Measurements from ENCODE around the gene PRUNE2. TPM values are rescaled to one million over a fixed set of nuclear protein-coding genes. Genes with fewer than 3 reads are reported as not detected.

Gene PRUNE2
- polyA plus RNA-seq, 1 donor (not counting 4 experiments of a cell fraction or from before 2014, with no cell fraction given): 0.41 TPM

DNA sequence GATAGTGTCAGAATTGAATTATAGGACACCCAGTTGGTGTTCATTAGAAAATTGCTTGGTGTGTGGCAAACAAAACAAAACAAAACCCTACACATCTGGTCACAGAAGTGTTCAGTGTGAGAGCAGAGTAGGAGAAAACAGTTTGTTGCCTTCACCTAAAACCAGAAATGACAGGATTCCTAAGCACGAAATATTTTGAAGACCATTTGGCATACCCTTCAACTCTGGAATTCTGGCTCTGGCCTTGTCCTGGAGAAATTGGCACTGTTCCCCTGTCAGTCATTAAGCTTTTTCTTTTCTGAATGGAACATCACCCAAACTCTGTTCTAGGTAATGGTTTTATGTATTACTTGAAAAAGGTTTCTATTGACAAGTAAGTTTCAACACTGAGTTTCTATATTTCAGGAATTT lies 251.9 kb downstream of the PRUNE2 start:
- Histone ChIP-seq H3K4me1 (ENCODE audit: control insufficient read depth, extremely low read depth, insufficient read depth, low read length) (peaks cover 9% of the 10 kb centered on the region), H3K9ac (ENCODE audit: control insufficient read depth, extremely low read depth, insufficient read depth, low read length) (no peak overlapping the region), H3K4me2 (ENCODE audit: control insufficient read depth, extremely low read depth, insufficient read depth, low read depth, low read length) (no peak overlapping the region), H2AFZ (ENCODE audit: control insufficient read depth, low read length) (no peak overlapping the region), H3K4me3 (ENCODE audit: control insufficient read depth in 2 of 3, extremely low read depth in 1 of 3, insufficient read depth in 2 of 3, low read depth in 1 of 3, low read length in 3 of 3) (no peak overlapping the region), H3K79me2 (ENCODE audit: control insufficient read depth, insufficient read depth, low read length) (no peaks in the 10 kb centered on the region), H3K9me3 (ENCODE audit: control insufficient read depth, low read depth, low read length) (no peaks in the 10 kb centered on the region), H3K36me3 (ENCODE audit: control insufficient read depth in 2 of 2, extremely low read depth in 1 of 2, insufficient read depth in 2 of 2, low read length in 2 of 2) (no peaks in the 10 kb centered on the region), H3K27me3 (ENCODE audit: control insufficient read depth, extremely low read depth, insufficient read depth, low read length) (no peaks in the 10 kb centered on the region), H3K9me1 (ENCODE audit: control insufficient read depth, extremely low read depth, insufficient read depth, low read length) (no peaks in the 10 kb centered on the region), H3K27ac (ENCODE audit: control insufficient read depth, insufficient read depth, low read length) (peak overlapping the region; percentile 8), H4K20me1 (ENCODE audit: control insufficient read depth, extremely low read depth, insufficient read depth, low read length) (no peaks in the 10 kb centered on the region)
- FAIRE-seq (no peak), DNase-seq (ENCODE audit: low read depth, low spot score) (no peak)
- dilution Hi-C loops (cut with MboI; ENCODE audit: extremely low pct_ligation_motif_present, low sequenced_read_pairs): no loop called here
- TF ChIP-seq, protein P1, sequence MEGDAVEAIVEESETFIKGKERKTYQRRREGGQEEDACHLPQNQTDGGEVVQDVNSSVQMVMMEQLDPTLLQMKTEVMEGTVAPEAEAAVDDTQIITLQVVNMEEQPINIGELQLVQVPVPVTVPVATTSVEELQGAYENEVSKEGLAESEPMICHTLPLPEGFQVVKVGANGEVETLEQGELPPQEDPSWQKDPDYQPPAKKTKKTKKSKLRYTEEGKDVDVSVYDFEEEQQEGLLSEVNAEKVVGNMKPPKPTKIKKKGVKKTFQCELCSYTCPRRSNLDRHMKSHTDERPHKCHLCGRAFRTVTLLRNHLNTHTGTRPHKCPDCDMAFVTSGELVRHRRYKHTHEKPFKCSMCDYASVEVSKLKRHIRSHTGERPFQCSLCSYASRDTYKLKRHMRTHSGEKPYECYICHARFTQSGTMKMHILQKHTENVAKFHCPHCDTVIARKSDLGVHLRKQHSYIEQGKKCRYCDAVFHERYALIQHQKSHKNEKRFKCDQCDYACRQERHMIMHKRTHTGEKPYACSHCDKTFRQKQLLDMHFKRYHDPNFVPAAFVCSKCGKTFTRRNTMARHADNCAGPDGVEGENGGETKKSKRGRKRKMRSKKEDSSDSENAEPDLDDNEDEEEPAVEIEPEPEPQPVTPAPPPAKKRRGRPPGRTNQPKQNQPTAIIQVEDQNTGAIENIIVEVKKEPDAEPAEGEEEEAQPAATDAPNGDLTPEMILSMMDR (optimal IDR thresholded peaks at IDR 0.05 in 1 of 3, IDR thresholded peaks at IDR 0.05 in 1 of 3, conservative IDR thresholded peaks at IDR 0.05 in 1 of 3; ENCODE audit: extremely low read depth in 1 of 3, insufficient read depth in 2 of 3, low read length in 3 of 3): no peak
- TF ChIP-seq EZH2 (IDR thresholded peaks at IDR 0.05; ENCODE audit: low read length): no peak

- H4K20me1 ChIP-seq (ENCODE audit: control insufficient read depth, extremely low read depth, insufficient read depth, low read length): no peaks in the 10 kb centered on the region
- H3K27ac ChIP-seq (ENCODE audit: control insufficient read depth, insufficient read depth, low read length): no peak overlapping the region
- H3K9me3 ChIP-seq (ENCODE audit: control insufficient read depth, low read depth, low read length): no peaks in the 10 kb centered on the region
- no peaks in the 10 kb centered on the region for H3K36me3 ChIP-seq (ENCODE audit: control insufficient read depth in 2 of 2, extremely low read depth in 1 of 2, insufficient read depth in 2 of 2, low read length in 2 of 2)
- TF ChIP-seq, protein P1 (optimal IDR thresholded peaks at IDR 0.05 in 1 of 3, IDR thresholded peaks at IDR 0.05 in 1 of 3, conservative IDR thresholded peaks at IDR 0.05 in 1 of 3; ENCODE audit: extremely low read depth in 1 of 3, insufficient read depth in 2 of 3, low read length in 3 of 3): no peak
- no peak for TF ChIP-seq EZH2 (IDR thresholded peaks at IDR 0.05; ENCODE audit: low read length)
- H3K4me2 ChIP-seq (ENCODE audit: control insufficient read depth, extremely low read depth, insufficient read depth, low read depth, low read length): no peak overlapping the region
- no peak overlapping the region for H3K9ac ChIP-seq (ENCODE audit: control insufficient read depth, extremely low read depth, insufficient read depth, low read length)
- H3K4me1 ChIP-seq (ENCODE audit: control insufficient read depth, extremely low read depth, insufficient read depth, low read length): peaks cover 9% of the 10 kb centered on the region
- DNase-seq (ENCODE audit: low read depth, low spot score): no peak
- dilution Hi-C loops (cut with MboI; ENCODE audit: extremely low pct_ligation_motif_present, low sequenced_read_pairs): no loop called here
- no peaks in the 10 kb centered on the region for H3K79me2 ChIP-seq (ENCODE audit: control insufficient read depth, insufficient read depth, low read length)
- no peak overlapping the region for H3K4me3 ChIP-seq (ENCODE audit: control insufficient read depth in 2 of 3, extremely low read depth in 1 of 3, insufficient read depth in 2 of 3, low read depth in 1 of 3, low read length in 3 of 3)
- no peaks in the 10 kb centered on the region for H3K9me1 ChIP-seq (ENCODE audit: control insufficient read depth, extremely low read depth, insufficient read depth, low read length)
- FAIRE-seq: no peak
- no peak overlapping the region for H2AFZ ChIP-seq (ENCODE audit: control insufficient read depth, low read length)
- H3K27me3 ChIP-seq (ENCODE audit: control insufficient read depth, extremely low read depth, insufficient read depth, low read length): no peaks in the 10 kb centered on the region
Measured at GRCh38 chr9:76652894-76653293, 253.0 kb downstream of the PRUNE2 start.

Measured in keratinocyte (primary cell).